HL-60 (cell line): ENCODE measurements around the gene DSCAML1.

Experiments
- CTCF ChIP-seq: IDR thresholded peaks from one replicate; pipeline ENCODE4 v1.5.1; 2011; ENCODE audit warnings: low read length, control low read depth, inconsistent platforms; ENCODE audit not compliant: insufficient read depth
- GABPA ChIP-seq: IDR thresholded peaks from 2 replicates; pipeline ENCODE4 v1.6.1; 2012; ENCODE audit warnings: low read depth
- POLR2AphosphoS5 ChIP-seq: IDR thresholded peaks from 2 replicates; pipeline ENCODE4 v1.6.1; 2012; ENCODE audit warnings: low read depth
- REST ChIP-seq: IDR thresholded peaks from 2 replicates; pipeline ENCODE4 v1.6.1; 2012; ENCODE audit warnings: low read depth; ENCODE audit not compliant: insufficient replicate concordance

DNA sequence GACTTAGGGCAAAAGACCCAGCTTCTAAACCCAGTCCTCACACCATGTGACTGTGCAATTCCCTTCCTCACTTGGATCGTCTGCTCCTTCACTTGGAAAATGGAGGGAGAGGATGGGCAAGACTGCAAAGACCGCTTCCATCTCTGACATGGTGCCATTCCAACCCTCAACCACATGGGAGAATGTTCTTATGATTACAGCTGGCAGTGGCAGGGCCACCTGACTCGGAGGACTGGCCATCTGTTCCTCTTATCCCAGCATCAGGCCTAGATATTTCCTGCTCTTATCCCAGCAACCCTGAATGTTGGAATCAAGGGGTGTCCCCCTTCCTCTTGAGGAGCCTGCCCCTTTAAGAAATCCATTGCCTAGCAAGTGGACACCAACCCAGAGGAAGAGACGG is 15.4 kb downstream of the DSCAML1 start:
- TF ChIP-seq CTCF (no peak), REST (no peak), GABPA (no peak), POLR2AphosphoS5 (no peak)
